SU-DHL-6 (cell line): Measurements from ENCODE around the gene SSRP1.

Experiments
- H2AFZ ChIP-seq: fragments of 200-600 bp; sonication (generic); 2 replicates; pipeline ENCODE4 v1.6.1; 2014; ENCODE audit warnings: low read depth, mild to moderate bottlenecking, moderate library complexity, mixed read lengths, antibody characterized with exemption, low read length; ENCODE audit not compliant: severe bottlenecking
- H3F3A ChIP-seq: fragments of 200-600 bp; shearing (Covaris generic); 2 replicates; pipeline ENCODE4 v1.6.0; 2016; ENCODE audit warnings: antibody characterized with exemption, mild to moderate bottlenecking; ENCODE audit not compliant: insufficient read depth
- H3K27ac ChIP-seq: fragments of 200-600 bp; sonication (generic); 2 replicates; pipeline ENCODE4 v1.5.1; 2016; ENCODE audit warnings: low read depth, mild to moderate bottlenecking, low read length, moderate library complexity, mixed read lengths
- H3K27me3 ChIP-seq: fragments of 200-600 bp; sonication (generic), shearing (Covaris generic); 2 replicates; pipeline ENCODE4 v1.6.0; 2014; ENCODE audit warnings: mild to moderate bottlenecking, low read length
- H3K36me3 ChIP-seq: fragments of 200-600 bp; sonication (generic); 2 replicates; pipeline ENCODE4 v1.6.1; 2014; ENCODE audit warnings: mild to moderate bottlenecking, low read length, mixed read lengths
- H3K4me2 ChIP-seq: fragments of 300-600, 200-600 bp; shearing (Covaris generic), sonication (generic); 2 replicates; pipeline ENCODE4 v1.6.0; 2014; ENCODE audit warnings: low read length, low read depth, mild to moderate bottlenecking; ENCODE audit not compliant: poor library complexity, severe bottlenecking
- H3K4me3 ChIP-seq: fragments of 200-600 bp; sonication (generic); 2 replicates; pipeline ENCODE4 v1.5.1; 2014; ENCODE audit warnings: antibody characterized with exemption, low read length, mild to moderate bottlenecking, mixed read lengths; ENCODE audit not compliant: insufficient read depth, poor library complexity, severe bottlenecking
- H3K79me2 ChIP-seq: fragments of 200-600 bp; sonication (generic); 2 replicates; pipeline ENCODE4 v1.6.1; 2014; ENCODE audit warnings: mild to moderate bottlenecking, low read length, moderate library complexity; ENCODE audit not compliant: insufficient read depth
- H3K9ac ChIP-seq: fragments of 200-600 bp; sonication (generic); 2 replicates; pipeline ENCODE4 v1.7.0; 2014; ENCODE audit warnings: mild to moderate bottlenecking, low read length
- H3K9me2 ChIP-seq: fragments of 200-600 bp; sonication (generic); replicated peaks from 2 replicates; pipeline ENCODE4 v1.6.1; 2014; ENCODE audit warnings: low read length; ENCODE audit not compliant: insufficient read depth
- H3K9me3 ChIP-seq: fragments of 200-600 bp; sonication (generic); 2 replicates; pipeline ENCODE4 v1.6.1; 2014; ENCODE audit warnings: low read length, mixed read lengths; ENCODE audit not compliant: insufficient read depth
- H4K20me1 ChIP-seq: fragments of 200-600 bp; sonication (generic); 2 replicates; pipeline ENCODE4 v1.6.1; 2014; ENCODE audit warnings: low read depth, mild to moderate bottlenecking, antibody characterized with exemption, low read length, moderate library complexity, mixed read lengths
- CTCF ChIP-seq: fragments of 200-600 bp; sonication (generic); IDR thresholded peaks from one replicate; pipeline ENCODE4 v1.5.1; 2017; ENCODE audit warnings: antibody characterized with exemption, mild to moderate bottlenecking, low read length, moderate library complexity; ENCODE audit not compliant: insufficient read depth, poor library complexity, severe bottlenecking
- EZH2phosphoT487 ChIP-seq: fragments of 200-600 bp; sonication (generic), shearing (Covaris generic); conservative IDR thresholded peaks from 2 replicates; pipeline ENCODE4 v1.6.1; 2018; ENCODE audit warnings: mild to moderate bottlenecking, antibody characterized with exemption, low read length, moderate library complexity, mixed read lengths

SSRP1 gene

GRCh38 chr11:57370251-57370650 lies 34.6 kb upstream of the SSRP1 start:
- H3K4me3 ChIP-seq = no peak overlapping the region
- no peaks in the 10 kb centered on the region for H3K79me2 ChIP-seq
- no peaks in the 10 kb centered on the region for H3K9me3 ChIP-seq
- no peaks in the 10 kb centered on the region for H3F3A ChIP-seq
- TF ChIP-seq CTCF (no peak), EZH2phosphoT487 (no peak)
- H3K9ac ChIP-seq = no peak overlapping the region
- H3K36me3 ChIP-seq = no peaks in the 10 kb centered on the region
- no peaks in the 10 kb centered on the region for H4K20me1 ChIP-seq
- H3K4me2 ChIP-seq = no peak overlapping the region
- H2AFZ ChIP-seq = no peak overlapping the region
- no peak overlapping the region for H3K27ac ChIP-seq
- H3K27me3 ChIP-seq = no peaks in the 10 kb centered on the region
- no peaks in the 10 kb centered on the region for H3K9me2 ChIP-seq

GRCh38 chr11:57368845-57369232 lies 33.1 kb upstream of the SSRP1 start:
- no peaks in the 10 kb centered on the region for H3K36me3 ChIP-seq
- H2AFZ ChIP-seq = no peak overlapping the region
- no peak overlapping the region for H3K4me2 ChIP-seq
- H3K9ac ChIP-seq = no peak overlapping the region
- no peaks in the 10 kb centered on the region for H3K27me3 ChIP-seq
- H3K9me3 ChIP-seq = no peaks in the 10 kb centered on the region
- no peaks in the 10 kb centered on the region for H3K79me2 ChIP-seq
- H3K9me2 ChIP-seq = no peaks in the 10 kb centered on the region
- H3K4me3 ChIP-seq = no peak overlapping the region
- no peaks in the 10 kb centered on the region for H3F3A ChIP-seq
- no peak overlapping the region for H3K27ac ChIP-seq
- H4K20me1 ChIP-seq = no peaks in the 10 kb centered on the region
- TF ChIP-seq EZH2phosphoT487 (no peak), CTCF (no peak)

GRCh38 chr11:57368106-57368844 lies 32.6 kb upstream of the SSRP1 start:
- TF ChIP-seq CTCF = no peak
- TF ChIP-seq EZH2phosphoT487 = no peak
- H3K27me3 ChIP-seq = no peaks in the 10 kb centered on the region
- no peaks in the 10 kb centered on the region for H4K20me1 ChIP-seq
- no peaks in the 10 kb centered on the region for H3F3A ChIP-seq
- no peak overlapping the region for H3K9ac ChIP-seq
- H3K27ac ChIP-seq = no peak overlapping the region
- no peaks in the 10 kb centered on the region for H3K9me2 ChIP-seq
- H3K4me3 ChIP-seq = no peak overlapping the region
- H3K36me3 ChIP-seq = no peaks in the 10 kb centered on the region
- no peak overlapping the region for H3K4me2 ChIP-seq
- no peaks in the 10 kb centered on the region for H3K9me3 ChIP-seq
- no peak overlapping the region for H2AFZ ChIP-seq
- H3K79me2 ChIP-seq = no peaks in the 10 kb centered on the region
